GM12878 (cell line): ENCODE measurements around the gene MRAS.

ENCODE experiments used
- BCL11A ChIP-seq: IDR thresholded peaks from 2 replicates; pipeline ENCODE4 v1.6.1; 2011; ENCODE audit warnings: low read depth, low read length
- EP300 ChIP-seq, 2 experiments: fragments of 150-350 bp in 1 of 2; IDR thresholded peaks; 2 replicates each; pipeline ENCODE4 v1.6.1; 2011 to 2012; ENCODE audit warnings: low read depth in 2 of 2, low read length in 2 of 2, borderline replicate concordance in 1 of 2, improper control_type of control experiment in 1 of 2, inconsistent platforms in 1 of 2; ENCODE audit not compliant: control insufficient read depth in 1 of 2
- HDAC2 ChIP-seq: fragments of 200-600 bp; sonication (generic); IDR thresholded peaks from 2 replicates; pipeline ENCODE4 v1.6.1; 2017
- HDAC6 ChIP-seq: fragments of 200-600 bp; sonication (generic); IDR thresholded peaks from one replicate; pipeline ENCODE4 v1.8.0; 2017; ENCODE audit warnings: antibody characterized with exemption; ENCODE audit not compliant: unreplicated experiment
- NFXL1 ChIP-seq: fragments of 450-650 bp; IDR thresholded peaks from 2 replicates; pipeline ENCODE4 v1.6.1; 2017; ENCODE audit warnings: antibody characterized with exemption, mild to moderate bottlenecking, borderline replicate concordance
- POLR2A ChIP-seq: IDR thresholded peaks from 2 replicates; pipeline ENCODE4 v1.6.1; 2011; ENCODE audit warnings: low read depth, mild to moderate bottlenecking, low read length
- SMARCA5 ChIP-seq: fragments of 450-650 bp; IDR thresholded peaks from 2 replicates; pipeline ENCODE4 v1.6.1; 2017; ENCODE audit warnings: mild to moderate bottlenecking
- TAF1 ChIP-seq: IDR thresholded peaks from 2 replicates; pipeline ENCODE4 v1.6.1; 2011; ENCODE audit warnings: mild to moderate bottlenecking, low read depth, low read length, borderline replicate concordance
- USF1 ChIP-seq: IDR thresholded peaks from 2 replicates; pipeline ENCODE4 v1.6.1; 2011; ENCODE audit warnings: borderline replicate concordance, low read depth, mild to moderate bottlenecking, moderate library complexity, mixed read lengths, low read length; ENCODE audit not compliant: insufficient read depth; ENCODE audit errors: extremely low read length
- TF ChIP-seq, protein P1 (sequence below), 3 experiments: IDR thresholded peaks in 2 of 3; conservative IDR thresholded peaks in 1 of 3; 2 replicates each; pipeline ENCODE4 v1.5.1; 2011; ENCODE audit warnings: low read depth in 3 of 3, low read length in 3 of 3, mild to moderate bottlenecking in 3 of 3, control low read depth in 2 of 3, moderate library complexity in 2 of 3, inconsistent platforms in 1 of 3, mixed read lengths in 1 of 3; ENCODE audit not compliant: control insufficient read depth in 2 of 3, insufficient read depth in 1 of 3; ENCODE audit errors: extremely low read depth in 1 of 3
- TF ChIP-seq, protein P2 (sequence below): IDR thresholded peaks from 2 replicates; pipeline ENCODE4 v1.6.1; 2011; ENCODE audit warnings: low read depth, low read length, improper control_type of control experiment, borderline replicate concordance

DNA sequence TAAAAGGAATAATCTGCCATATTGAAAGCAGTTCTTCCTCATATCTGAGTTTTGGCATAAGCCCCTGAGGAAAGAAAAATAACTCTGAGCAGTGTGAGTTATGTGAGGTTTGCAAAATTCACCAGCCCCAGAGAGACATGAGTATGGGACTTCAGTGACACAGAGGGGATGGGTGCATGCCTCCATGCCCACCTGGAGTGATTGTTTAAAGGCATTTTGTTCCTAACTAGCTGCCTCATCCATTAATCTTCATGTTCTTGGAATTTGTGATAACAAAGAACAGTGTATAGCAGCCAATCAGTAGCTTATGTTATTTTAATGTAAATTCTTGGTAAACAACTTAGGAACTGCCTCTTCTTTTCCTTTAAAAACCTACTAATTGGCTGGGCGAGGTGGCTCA, 74.9 kb downstream of the MRAS start:
- TF ChIP-seq HDAC6 (no peak), HDAC2 (no peak), USF1 (no peak), POLR2A (no peak), BCL11A (no peak), EP300 (IDR thresholded peaks at IDR 0.05; ENCODE audit: borderline replicate concordance in 1 of 2, control insufficient read depth in 1 of 2, low read depth in 2 of 2, low read length in 2 of 2) (no peak), SMARCA5 (no peak), TAF1 (no peak), NFXL1 (no peak)
- TF ChIP-seq, protein P1, sequence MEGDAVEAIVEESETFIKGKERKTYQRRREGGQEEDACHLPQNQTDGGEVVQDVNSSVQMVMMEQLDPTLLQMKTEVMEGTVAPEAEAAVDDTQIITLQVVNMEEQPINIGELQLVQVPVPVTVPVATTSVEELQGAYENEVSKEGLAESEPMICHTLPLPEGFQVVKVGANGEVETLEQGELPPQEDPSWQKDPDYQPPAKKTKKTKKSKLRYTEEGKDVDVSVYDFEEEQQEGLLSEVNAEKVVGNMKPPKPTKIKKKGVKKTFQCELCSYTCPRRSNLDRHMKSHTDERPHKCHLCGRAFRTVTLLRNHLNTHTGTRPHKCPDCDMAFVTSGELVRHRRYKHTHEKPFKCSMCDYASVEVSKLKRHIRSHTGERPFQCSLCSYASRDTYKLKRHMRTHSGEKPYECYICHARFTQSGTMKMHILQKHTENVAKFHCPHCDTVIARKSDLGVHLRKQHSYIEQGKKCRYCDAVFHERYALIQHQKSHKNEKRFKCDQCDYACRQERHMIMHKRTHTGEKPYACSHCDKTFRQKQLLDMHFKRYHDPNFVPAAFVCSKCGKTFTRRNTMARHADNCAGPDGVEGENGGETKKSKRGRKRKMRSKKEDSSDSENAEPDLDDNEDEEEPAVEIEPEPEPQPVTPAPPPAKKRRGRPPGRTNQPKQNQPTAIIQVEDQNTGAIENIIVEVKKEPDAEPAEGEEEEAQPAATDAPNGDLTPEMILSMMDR (IDR thresholded peaks at IDR 0.05 in 2 of 3, conservative IDR thresholded peaks at IDR 0.05 in 1 of 3; ENCODE audit: control insufficient read depth in 2 of 3, extremely low read depth in 1 of 3, insufficient read depth in 1 of 3, low read depth in 3 of 3, low read length in 3 of 3): no peak
- TF ChIP-seq, protein P2, sequence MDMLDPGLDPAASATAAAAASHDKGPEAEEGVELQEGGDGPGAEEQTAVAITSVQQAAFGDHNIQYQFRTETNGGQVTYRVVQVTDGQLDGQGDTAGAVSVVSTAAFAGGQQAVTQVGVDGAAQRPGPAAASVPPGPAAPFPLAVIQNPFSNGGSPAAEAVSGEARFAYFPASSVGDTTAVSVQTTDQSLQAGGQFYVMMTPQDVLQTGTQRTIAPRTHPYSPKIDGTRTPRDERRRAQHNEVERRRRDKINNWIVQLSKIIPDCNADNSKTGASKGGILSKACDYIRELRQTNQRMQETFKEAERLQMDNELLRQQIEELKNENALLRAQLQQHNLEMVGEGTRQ: no peak
